ENCODE results near the gene SNX27. TPM values are rescaled to one million over a fixed set of nuclear protein-coding genes. Genes with fewer than 3 reads are reported as not detected.
"Not testable (repeated sequence)": the region's sequence is repeated elsewhere in the genome, so short reads cannot be mapped to it uniquely, and the experiment has no call there.

SNX27 gene
- polyA plus RNA-seq, 4 donors: 19.7 to 27.7 (median 22.6) TPM

- no peak for DNase-seq (ENCODE audit: low read depth in 4 of 4, low spot score in 3 of 4)
Observed at GRCh38 chr1:151718011-151718431, 106.2 kb downstream of the SNX27 start.

GRCh38 chr1:151718666-151719065, 106.8 kb downstream of the SNX27 start:
- DNase-seq (ENCODE audit: low read depth in 4 of 4, low spot score in 3 of 4): no peak

- DNase-seq (ENCODE audit: low read depth in 4 of 4, low spot score in 3 of 4): no peak
Observed at GRCh38 chr1:151720125-151720524, 108.3 kb downstream of the SNX27 start.

- no peak for DNase-seq (ENCODE audit: low read depth in 4 of 4, low spot score in 3 of 4)
Observed at GRCh38 chr1:151720554-151720953, 108.7 kb downstream of the SNX27 start.

- no peak for DNase-seq (ENCODE audit: low read depth in 4 of 4, low spot score in 3 of 4)
Observed at GRCh38 chr1:151720974-151721787, 109.3 kb downstream of the SNX27 start, which contains the start of gene RIIAD1. TSS of gene RIIAD1 (plus strand) at chr1:151721522. CDS start at chr1:151721537, 15 bp downstream.

- no peak for DNase-seq (ENCODE audit: low read depth in 4 of 4, low spot score in 3 of 4)
Observed at GRCh38 chr1:151721788-151722510, 110.1 kb downstream of the SNX27 start.

GRCh38 chr1:151723726-151724370, 112.0 kb downstream of the SNX27 start:
- no peak for DNase-seq (ENCODE audit: low read depth in 4 of 4, low spot score in 3 of 4)

- DNase-seq (ENCODE audit: low read depth in 4 of 4, low spot score in 3 of 4): no peak
Observed at GRCh38 chr1:151728151-151729054, 116.6 kb downstream of the SNX27 start.

- DNase-seq (ENCODE audit: low read depth in 4 of 4, low spot score in 3 of 4): no peak
Observed at GRCh38 chr1:151729157-151729965, 117.5 kb downstream of the SNX27 start.

- no peak for DNase-seq (ENCODE audit: low read depth in 4 of 4, low spot score in 3 of 4)
Observed at GRCh38 chr1:151729966-151730291, 118.1 kb downstream of the SNX27 start.

GRCh38 chr1:151733126-151733525, 121.3 kb downstream of the SNX27 start:
- no peak for DNase-seq (ENCODE audit: low read depth in 4 of 4, low spot score in 3 of 4)

- not testable (repeated sequence) for DNase-seq (ENCODE audit: low read depth in 4 of 4, low spot score in 3 of 4)
Observed at GRCh38 chr1:151733995-151734394, 122.1 kb downstream of the SNX27 start.

- no peak for DNase-seq (ENCODE audit: low read depth in 4 of 4, low spot score in 3 of 4)
Observed at GRCh38 chr1:151737026-151737425, 125.2 kb downstream of the SNX27 start.

GRCh38 chr1:151737479-151737878, 125.6 kb downstream of the SNX27 start:
- DNase-seq (ENCODE audit: low read depth in 4 of 4, low spot score in 3 of 4): no peak

GRCh38 chr1:151739590-151740355, 127.9 kb downstream of the SNX27 start:
- no peak for DNase-seq (ENCODE audit: low read depth in 4 of 4, low spot score in 3 of 4)

- no peak for DNase-seq (ENCODE audit: low read depth in 4 of 4, low spot score in 3 of 4)
Observed at GRCh38 chr1:151741516-151741915, 129.7 kb downstream of the SNX27 start.

All from left renal pelvis (tissue), 4 donors.